GM10266 (cell line): Measurements from ENCODE around the gene WASHC2C.
"Not testable (repeated sequence)": the region's sequence is repeated elsewhere in the genome, so short reads cannot be mapped to it uniquely, and the experiment has no call there.

ENCODE experiments used
- DNase-seq: peaks from one replicate; pipeline ENCODE4 v3.0.0; 2012; ENCODE audit errors: extremely low spot score
- TF ChIP-seq, protein P1 (sequence below): IDR thresholded peaks from 2 replicates; pipeline ENCODE4 v1.5.1; 2012; ENCODE audit warnings: mild to moderate bottlenecking, low read depth; ENCODE audit not compliant: control insufficient read depth, insufficient read depth; ENCODE audit errors: missing control alignments

WASHC2C gene

DNA sequence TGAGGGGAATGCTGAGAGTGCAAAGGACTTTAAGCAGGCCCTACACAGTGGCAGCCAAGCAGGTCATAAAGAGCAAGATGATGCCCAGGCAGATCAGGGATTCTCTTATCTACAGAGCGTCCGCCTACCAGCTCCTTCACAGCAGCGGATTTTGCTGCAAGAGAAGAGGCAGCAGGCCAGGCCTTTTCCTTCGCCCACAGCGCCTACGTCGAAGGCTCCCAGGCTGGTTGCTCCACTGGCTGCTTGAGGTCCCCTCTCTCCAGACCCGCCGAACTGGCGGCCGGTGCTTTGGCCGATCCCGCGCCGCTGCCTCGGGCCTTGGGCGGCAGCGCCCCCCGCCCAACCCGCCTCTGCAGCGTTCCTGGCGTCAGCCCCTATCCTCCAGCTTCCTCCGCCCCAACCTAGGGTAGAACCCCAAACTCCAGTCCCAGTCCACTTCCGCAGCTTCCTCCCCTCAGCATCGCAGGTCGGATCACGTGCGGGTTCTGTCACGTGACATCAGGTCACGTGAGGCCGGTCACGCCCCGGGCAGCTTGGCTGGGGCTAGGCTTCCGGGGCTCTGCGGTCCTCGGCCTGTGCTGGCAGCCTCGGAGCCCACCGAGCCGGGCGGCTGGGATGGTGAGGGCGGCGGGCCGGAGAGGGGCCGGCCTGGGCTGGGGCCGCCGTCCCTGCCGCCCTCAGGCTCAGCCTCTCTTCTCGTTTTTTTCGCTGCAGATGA lies at the start of gene WASHC2C:
TSS of gene WASHC2C (plus strand) at position 564 of the 718 bp plus-strand sequence. CDS start at position 616, 52 bp downstream.
- DNase-seq = peak; percentile 57

- not testable (repeated sequence) for DNase-seq
Observed at GRCh38 chr10:45678467-45678866, 48.6 kb upstream of the WASHC2C start.

GRCh38 chr10:45710200-45710796 lies 16.8 kb upstream of the WASHC2C start:
- DNase-seq = not testable (repeated sequence)

- not testable (repeated sequence) for DNase-seq
Observed at GRCh38 chr10:45711223-45711622, 15.8 kb upstream of the WASHC2C start.

- not testable (repeated sequence) for DNase-seq
Observed at GRCh38 chr10:45717053-45717452, 10.0 kb upstream of the WASHC2C start.

DNA sequence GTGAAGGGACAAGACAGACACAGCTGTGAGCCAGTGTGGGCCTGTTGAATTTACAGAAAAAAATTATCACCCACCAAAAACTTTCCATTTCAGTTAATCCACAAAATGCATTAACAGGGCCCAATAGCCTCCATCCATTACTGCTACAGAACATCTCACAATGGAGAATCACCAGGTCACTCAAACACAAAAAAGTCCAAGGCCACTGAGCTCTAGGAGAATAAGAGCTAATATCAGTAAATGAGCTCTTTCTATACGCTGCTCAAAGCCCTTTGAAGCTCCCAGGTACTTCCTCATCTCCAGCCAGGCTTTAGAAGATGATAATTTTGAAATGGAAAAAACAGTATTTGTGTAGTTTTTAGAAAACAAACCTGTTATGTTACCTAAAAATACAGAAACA lies 9.4 kb upstream of the WASHC2C start:
- not testable (repeated sequence) for DNase-seq

DNA sequence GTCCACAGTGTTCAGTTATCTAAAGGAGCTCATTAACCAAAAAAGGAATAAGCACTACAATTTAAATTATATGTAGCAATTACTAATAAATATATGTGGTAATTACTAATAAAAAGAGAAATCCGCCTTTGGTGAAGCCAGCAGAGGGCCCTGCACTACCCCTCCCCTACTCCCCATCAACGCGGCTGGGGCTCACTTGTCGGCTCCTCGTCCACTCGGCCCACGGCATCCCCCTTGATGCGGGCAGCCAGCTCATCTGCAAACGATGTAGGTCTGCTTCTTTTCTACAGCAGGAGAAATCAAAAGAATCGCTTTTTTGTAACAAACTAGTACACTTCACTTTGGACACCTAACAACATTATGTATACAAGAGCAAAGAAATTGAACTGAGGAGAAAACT lies 5.6 kb upstream of the WASHC2C start:
- not testable (repeated sequence) for DNase-seq

- DNase-seq = not testable (repeated sequence)
Observed at GRCh38 chr10:45723851-45724250, 3.2 kb upstream of the WASHC2C start.

- not testable (repeated sequence) for DNase-seq
Observed at GRCh38 chr10:45727421-45727965, 427 bp downstream of the WASHC2C start.

- not testable (repeated sequence) for DNase-seq
Observed at GRCh38 chr10:45734449-45734848, 7.4 kb downstream of the WASHC2C start.

DNA sequence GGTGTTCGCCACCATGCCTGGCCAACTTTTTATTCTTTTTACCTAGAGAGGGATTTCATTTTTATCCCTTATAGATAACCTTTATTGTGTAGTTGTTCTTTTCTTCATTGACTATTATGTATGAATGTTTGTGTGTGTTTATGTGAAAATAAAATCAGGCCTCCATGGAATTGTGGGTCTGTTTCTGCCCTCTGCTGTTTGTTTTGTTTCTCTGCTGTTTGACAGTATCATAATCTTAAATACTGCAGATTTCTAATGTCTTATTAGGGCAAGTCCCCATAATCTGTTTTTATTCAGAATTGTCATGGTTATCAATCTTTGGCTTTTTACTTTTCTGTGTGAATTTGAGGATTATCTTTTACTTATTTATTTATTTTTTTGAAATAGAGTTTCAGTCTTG lies 7.8 kb downstream of the WASHC2C start:
- not testable (repeated sequence) for DNase-seq
- TF ChIP-seq, protein P1, sequence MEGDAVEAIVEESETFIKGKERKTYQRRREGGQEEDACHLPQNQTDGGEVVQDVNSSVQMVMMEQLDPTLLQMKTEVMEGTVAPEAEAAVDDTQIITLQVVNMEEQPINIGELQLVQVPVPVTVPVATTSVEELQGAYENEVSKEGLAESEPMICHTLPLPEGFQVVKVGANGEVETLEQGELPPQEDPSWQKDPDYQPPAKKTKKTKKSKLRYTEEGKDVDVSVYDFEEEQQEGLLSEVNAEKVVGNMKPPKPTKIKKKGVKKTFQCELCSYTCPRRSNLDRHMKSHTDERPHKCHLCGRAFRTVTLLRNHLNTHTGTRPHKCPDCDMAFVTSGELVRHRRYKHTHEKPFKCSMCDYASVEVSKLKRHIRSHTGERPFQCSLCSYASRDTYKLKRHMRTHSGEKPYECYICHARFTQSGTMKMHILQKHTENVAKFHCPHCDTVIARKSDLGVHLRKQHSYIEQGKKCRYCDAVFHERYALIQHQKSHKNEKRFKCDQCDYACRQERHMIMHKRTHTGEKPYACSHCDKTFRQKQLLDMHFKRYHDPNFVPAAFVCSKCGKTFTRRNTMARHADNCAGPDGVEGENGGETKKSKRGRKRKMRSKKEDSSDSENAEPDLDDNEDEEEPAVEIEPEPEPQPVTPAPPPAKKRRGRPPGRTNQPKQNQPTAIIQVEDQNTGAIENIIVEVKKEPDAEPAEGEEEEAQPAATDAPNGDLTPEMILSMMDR = peak; percentile 27

DNA sequence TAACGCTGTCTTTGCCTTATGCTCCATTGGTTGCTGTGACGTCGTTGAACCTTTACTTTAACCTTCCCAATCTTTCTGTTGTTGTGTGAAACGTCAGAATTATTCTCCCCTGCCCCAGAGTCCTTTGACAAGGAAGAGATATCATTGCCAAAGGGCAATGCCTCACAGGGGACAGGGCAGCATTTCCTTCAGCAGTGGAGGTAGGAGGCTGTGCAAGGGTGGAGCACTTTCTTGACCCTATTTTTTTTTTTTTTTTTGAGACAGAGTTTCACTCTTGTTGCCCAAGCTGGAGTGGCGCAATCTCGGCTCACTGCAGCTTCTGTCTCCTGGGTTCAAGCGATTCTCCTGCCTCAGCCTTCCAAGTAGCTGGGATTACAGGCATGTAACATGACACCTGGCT lies 14.5 kb downstream of the WASHC2C start:
- not testable (repeated sequence) for DNase-seq

GRCh38 chr10:45742014-45742413 lies 14.9 kb downstream of the WASHC2C start:
- not testable (repeated sequence) for DNase-seq

DNA sequence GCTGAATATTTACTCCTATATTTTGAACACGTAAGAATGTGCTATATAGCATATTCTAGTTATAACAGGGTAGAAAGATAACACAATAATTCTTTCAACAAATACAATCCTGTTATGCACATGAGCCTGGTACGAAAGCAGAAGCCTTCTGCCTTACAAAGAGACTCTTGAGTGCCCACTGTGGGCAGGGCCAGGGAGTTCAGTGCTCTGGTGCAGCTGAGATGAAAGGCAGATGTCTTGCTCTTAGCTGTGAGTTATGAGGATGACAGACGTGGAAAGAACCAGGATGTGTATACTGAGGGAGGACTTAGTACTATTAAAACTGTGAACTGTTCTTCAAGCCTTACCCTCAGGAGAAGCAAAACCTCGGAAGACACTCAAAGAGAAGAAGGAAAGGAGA lies 24.1 kb downstream of the WASHC2C start:
- not testable (repeated sequence) for DNase-seq

DNA sequence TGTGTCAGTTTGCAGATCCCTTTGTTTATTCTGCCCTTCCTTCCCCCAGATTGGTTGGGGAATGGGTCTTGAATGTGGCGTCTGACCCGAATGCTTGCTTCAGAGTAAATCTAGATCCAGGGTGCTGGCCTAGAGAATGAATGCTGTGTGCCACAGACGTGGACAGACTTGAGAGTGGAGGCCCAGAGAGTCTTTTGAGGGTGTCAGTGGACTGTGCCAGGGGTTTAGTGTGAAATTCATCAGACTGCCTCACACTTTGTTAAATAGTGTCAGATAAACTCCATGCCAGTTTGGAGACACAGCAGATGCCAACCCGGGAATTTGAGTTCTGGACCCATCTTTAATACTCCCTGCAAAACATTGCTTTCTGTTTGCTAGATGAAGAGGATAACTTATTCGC lies 25.1 kb downstream of the WASHC2C start:
- DNase-seq = not testable (repeated sequence)

DNA sequence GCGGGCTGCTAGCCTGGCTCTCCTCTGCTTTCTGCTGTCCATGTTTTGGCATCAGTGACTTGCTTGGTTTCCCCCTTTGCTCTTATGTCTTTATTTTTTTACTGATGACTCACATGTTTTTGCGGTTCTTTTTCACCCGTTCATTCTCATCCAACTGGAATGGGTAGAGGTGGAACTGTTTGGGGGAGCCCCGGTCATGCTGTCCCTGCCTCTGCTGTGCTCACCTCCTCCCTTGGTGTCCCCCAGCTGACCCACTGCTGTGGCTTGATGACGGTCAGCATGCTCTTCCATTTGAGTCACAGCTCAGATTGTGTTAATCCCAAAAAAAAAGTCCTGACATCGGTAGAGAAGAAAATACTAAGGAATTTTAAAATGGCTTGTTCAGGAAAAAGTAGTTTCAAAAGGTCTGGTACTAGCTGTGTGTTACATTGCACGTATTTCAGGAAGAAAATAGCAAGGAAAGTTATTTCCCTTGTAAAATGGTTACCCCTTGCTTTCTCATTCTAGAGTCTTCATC lies 27.0 kb downstream of the WASHC2C start:
- DNase-seq = not testable (repeated sequence)

GRCh38 chr10:45755083-45755482 lies 28.0 kb downstream of the WASHC2C start:
- DNase-seq = not testable (repeated sequence)

DNA sequence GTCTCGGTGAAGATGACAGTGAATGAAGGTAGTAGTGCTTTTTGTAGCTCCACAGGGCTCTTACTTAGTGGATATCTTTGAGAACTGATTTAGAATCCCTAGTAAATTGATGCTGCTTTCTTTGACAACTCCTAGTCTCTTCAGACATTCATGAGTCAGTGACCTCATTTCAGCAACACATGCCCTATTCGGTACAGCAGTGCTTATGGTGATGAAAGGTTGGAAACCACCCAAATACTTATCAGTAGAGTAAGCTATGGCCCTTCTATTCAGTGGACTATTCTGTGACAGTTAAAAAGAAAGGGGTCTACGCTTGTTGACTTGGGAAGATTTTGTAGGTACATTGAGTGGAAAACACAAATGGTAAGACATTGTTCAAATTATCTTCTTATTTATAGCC lies 29.0 kb downstream of the WASHC2C start:
- not testable (repeated sequence) for DNase-seq

DNA sequence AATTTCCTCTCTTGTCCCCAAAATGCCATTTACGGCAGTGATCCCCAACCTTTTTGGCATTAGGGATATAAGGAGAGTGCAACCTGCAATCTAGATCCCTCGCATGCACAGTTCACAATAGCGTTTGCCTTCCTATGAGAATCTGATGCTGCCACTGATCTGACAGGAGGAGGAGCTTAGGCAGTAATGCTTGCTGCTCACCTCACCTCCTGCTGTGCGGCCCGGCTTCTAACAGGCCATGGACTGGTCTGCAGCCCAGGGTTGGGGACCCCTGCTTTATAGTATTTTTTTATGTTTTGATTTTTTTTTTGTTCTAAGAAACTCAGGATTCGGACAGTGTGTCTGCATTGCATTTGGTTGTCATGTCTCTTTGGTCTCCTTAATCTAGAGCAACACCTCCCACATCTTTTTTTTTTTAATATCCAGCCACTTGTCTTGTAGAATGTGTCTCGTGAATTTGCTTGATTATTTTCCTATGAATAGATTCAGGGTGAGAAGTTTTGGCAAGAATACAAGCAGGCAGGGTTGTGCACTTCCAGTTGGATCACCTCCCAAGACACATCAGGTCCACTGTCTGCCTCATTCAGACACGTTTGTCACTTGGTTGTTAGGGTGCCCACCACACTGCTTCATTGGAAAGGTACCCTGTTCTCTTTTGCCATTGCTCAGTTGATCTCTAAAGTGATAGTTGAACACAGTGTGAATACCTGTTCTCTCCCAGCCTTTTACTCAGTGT lies 30.8 kb downstream of the WASHC2C start:
- DNase-seq = not testable (repeated sequence)

DNA sequence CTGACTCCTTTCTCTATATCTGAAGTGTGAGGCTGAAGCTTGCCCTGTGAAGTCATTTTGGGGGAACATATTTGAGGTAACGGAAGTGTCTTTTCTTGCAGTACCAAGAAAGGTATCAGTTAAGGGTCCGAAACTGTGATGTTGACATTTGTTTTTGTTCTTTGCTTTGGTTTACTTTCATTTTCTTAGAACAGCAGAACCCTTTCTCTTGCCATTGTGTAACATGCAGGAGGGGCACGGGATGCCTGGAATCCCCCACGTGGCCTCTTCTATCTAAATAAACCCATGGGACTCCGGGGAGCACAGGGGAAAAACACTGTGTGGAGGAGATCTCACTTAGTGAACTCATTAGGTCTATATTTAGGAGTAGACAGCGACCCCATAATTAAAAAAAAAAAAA lies 34.6 kb downstream of the WASHC2C start:
- DNase-seq = not testable (repeated sequence)
